Left hindlimb (tissue), 1 donor: Measurements from ENCODE around the gene PARN.
"Not testable (repeated sequence)": the region's sequence is repeated elsewhere in the genome, so short reads cannot be mapped to it uniquely, and the experiment has no call there.

Experiments used
- DNase-seq: peaks from one replicate; pipeline ENCODE4 v3.0.0-alpha.2; 2018

Gene PARN

GRCh38 chr16:14460726-14461125 lies 169.3 kb downstream of the PARN start:
- DNase-seq: no peak

DNA sequence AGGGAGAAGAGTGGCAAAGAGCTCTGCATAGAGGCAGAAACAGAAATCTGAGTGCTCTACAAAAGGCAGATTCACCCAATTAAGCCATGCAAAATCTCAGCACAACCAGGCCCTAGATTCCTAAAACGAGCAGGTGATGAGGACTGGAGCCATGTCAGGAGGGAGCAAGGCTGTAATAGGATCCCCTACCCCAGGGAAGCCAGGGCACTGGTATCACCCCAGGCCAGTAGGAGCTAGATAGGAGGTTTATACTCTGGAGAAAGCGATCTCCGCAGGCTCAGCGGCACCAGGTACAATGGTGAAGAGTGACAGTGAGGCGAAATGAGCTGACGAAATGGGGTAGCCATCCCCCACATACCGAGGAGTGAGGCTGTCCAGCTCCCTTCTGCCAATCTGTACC lies 171.5 kb downstream of the PARN start:
- DNase-seq: no peak

GRCh38 chr16:14456793-14457481 lies 173.1 kb downstream of the PARN start:
- DNase-seq: no peak

DNA sequence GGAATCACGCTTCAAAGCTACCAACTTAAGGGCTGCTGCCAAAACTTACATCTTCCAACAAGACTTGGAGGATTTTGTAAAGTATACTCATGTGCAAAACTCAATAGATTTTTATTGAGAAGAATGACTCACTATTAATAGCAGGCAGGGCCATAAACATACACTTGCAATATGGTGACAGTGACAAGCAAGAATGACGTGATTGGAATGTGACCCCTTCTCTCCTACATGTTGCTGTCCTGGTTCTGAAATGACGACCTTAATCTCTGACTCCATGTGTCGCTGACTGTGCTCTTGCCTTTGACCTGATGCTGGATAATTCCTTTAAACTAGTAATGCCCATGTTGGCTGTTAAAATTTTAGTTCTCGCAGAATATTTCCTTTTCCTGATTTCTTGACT lies 174.5 kb downstream of the PARN start:
- DNase-seq: no peak

DNA sequence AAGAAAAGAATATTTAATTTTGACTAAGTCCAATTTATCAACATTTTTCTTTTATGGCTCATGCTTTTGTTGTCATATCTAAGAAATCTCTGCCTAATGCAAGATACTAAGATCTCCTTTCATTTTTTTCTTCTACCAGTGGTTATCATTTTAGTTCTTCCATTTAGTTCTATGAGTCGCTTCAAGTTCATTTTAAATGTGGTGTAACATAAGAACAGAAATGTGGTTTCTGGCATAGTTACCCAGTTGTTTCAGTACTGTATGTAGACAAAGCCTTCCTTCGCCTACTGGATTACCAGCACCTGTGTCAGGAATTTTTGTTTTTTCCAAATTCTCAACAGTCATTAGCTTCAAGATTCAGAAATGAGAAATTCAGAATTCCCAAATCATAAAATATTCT lies 175.7 kb downstream of the PARN start:
- DNase-seq: no peak

DNA sequence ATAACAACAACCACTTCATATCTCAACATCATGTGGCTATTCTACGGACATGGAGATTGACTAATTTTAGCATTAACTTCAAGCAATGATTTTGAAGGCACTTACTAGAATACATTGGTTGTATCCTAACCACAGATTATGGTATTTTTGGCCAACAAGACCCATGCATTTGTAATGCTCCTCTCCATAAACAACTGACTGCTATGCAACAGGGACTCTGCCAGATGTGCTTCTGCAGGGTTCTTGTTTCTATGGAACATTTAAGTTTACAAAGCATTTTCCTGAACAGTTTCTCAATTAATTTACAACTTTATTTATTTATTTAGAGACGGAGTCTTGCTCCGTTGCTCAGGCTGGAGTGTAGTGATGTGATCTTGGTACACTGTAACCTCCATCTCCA lies 178.0 kb downstream of the PARN start:
- no peak for DNase-seq

GRCh38 chr16:14450846-14451245 lies 179.2 kb downstream of the PARN start:
- DNase-seq: no peak

DNA sequence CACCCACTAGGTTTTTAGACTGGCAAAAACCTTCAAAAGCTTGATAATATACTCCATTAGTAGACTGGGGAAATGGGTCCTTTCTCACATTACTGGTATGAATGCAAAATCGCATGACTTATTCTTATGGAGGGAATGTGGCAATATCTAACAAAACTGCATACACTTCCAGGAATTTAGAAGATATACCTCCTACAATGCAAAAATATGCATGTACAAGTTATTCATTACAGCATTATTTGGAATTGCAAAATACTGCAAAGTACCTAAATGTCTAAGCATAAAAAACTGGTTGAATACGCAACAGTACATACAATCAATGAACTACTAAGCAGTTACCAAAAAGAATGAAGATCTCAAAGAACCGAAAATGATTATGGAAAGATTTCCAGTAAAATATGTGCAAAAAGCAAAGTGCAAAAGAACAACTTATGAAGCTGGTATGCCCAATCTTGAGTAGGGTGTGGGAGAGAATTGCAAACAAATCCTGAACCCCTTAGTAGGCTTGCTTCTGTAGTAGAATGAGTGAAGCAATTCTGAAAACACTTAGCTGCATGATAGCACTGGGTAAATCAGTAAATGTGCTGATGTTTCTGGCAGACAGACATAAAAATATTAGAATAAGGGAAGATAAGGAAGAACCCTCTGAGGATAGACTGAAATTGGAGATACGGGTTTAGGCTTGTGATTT lies 180.1 kb downstream of the PARN start:
- DNase-seq: no peak

GRCh38 chr16:14449334-14449733 lies 180.7 kb downstream of the PARN start:
- no peak for DNase-seq

DNA sequence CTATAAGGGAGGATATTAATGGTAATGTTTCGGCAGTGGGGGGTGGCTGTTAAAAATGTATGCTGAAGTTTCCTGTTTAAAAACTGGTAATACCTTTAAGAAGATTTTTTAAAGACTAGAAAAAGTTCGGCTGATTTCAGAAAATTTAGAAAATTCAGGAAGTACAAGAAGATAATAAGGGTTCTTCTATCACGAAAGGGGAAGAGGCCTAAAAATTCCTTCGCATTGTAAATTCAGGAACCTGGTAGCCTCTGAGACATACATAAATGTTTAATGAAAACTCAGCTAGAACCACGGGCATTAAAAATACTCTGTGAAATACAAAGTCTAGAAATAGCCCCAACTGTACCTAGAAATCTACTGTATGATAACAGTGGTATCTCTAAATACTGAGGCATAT lies 181.2 kb downstream of the PARN start:
- DNase-seq: no peak

- DNase-seq: no peak
These were observed 182.3 kb downstream of the PARN start for GRCh38 chr16:14447783-14448182.

DNA sequence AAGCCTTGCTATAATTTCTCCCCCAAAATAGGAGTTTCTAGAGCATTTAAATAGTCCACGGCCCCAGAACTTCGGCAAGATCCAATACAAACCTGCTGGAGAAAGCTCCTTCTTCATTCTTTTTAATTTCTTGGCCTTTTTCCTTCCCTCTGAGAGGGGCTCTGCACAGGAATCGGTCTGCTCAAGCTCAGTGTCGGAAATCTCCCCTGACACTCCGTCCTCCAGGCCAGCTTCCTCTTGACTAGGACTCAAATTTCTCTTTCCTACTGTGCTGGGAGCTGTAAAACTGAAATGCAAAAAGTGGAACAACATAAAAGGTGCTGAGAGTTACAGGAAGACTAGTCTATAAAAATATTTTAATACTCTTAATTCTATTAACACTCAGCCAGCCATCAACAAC lies 183.3 kb downstream of the PARN start:
- DNase-seq: no peak

DNA sequence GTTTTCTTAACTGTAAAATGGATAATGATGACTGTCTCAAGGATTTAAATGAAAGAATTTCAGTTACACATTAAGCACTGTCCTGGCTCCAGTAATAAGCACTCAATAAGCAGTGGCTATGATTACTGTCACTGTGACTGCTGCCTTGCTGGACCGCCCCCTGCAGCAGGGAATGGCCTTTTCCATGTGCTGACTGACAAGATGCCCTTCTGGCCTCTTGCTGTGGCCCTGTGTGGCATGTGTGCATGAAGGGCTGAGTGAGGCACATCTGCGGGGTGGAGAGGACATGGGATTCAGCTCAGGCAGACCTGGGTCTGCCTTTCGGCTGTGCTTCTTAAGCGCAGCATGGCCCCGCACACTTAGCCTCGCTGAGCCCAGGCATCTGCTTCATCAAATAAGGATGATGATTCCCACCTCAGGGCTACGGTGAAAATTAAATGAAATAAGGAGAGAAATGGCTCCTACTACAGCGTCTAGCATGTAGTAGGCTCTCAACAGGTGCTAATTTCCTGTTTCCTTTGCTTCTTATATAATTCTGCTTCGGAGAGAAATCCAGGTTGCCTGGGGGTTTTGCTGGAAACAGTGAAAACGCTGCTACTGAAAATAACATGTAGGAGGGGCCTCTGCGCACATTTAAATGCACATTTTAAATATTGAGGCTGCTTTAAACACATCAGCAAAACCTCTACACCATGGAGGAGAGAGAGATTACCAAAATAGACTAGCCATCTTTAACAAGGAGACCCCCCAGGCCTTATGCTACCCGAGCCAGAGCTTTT lies 183.9 kb downstream of the PARN start:
- DNase-seq: no peak

DNA sequence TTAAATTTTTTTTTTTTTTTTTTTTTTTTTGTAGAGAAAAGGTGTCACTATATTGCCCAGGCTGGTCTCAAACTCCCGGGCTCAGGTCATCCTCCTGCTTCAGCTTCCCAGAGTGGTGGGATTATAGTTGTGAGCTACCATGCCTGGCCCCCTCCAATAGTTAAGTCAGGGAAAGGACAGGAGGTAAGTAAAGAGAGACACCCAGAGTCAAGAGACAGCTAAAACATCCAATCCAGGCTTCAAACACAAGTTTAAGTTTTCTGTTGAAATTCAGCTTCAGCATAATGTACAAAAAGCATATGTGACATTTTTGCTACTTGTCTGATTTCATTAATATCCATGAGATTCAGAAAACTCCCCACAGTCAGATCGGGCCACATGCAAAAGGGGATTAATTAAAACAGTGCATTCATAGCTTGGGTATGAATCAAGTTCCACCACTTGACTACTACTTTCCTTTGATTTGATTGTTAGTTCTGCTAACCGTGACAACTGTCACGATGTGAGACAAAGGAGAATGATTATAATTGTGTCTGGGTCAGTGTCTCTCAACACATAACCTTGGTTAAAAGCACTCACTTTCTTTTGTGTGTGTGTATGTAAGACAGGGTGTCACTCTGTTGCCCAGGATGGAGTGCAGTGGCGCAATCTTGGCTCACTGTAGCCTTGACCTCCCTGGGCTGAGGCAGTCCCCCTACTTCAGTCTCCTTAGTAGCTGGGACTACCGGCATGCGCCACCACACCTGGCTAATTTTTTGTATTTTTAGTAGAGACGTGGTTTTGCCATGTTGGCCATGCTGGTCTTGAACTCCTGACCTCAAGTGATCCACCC lies 184.9 kb downstream of the PARN start:
- no peak for DNase-seq

- not testable (repeated sequence) for DNase-seq
These were observed 188.5 kb downstream of the PARN start for GRCh38 chr16:14441533-14441932.

DNA sequence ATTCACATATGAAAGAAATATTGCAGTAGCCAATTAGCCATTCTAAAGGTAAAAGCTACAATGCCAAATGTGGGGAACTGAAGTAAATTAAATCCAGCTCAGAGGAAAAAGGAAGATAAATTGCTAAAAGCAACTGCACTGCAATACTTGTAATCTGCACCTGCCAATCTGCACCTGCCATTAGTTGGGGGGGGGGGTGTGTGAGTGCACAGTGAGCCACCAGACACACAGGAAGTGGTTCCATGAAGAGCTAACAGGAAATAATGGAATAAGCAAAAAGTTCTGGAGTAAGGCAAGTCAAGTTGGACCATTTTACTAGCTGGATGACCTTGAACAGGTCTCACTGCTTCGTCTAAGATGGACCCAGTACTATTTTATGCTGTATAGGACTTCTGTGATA lies 191.8 kb downstream of the PARN start:
- no peak for DNase-seq

- DNase-seq: no peak
These were observed 192.6 kb downstream of the PARN start for GRCh38 chr16:14437426-14437825.

GRCh38 chr16:14436401-14436955 lies 193.6 kb downstream of the PARN start:
- DNase-seq: no peak

- DNase-seq: no peak
These were observed 195.2 kb downstream of the PARN start for GRCh38 chr16:14434860-14435259.

DNA sequence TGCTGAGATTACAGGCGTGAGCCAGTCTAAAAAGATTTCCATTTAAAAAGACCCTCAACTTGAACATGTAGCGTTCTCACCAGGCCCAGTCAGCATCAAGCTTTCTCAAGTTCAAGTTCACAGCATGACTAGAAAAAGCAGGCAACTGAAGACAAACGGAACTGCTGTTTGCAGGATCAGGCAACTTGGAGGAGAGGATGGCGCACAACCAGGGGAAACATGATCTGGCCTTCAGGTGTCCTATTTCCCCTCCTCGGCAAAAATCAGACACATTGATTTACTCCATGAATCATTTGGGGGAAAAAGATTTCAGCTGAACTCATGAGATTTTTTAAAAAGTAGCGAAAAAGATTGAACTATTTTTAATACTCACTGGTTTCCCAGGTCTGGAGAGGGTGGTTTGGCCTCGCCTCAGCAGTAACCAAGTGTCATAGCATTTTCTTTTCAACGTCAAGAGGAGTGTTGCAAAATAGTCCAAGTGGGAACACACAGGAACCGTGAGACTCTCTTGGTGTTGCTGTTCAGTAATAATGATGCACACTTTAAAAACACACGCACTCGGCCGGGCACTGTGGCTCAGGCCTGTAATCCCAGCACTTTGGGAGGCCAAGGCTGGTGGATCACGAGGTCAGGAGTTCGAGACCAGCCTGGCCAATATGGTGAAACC lies 201.0 kb downstream of the PARN start:
- DNase-seq: not testable (repeated sequence)

DNA sequence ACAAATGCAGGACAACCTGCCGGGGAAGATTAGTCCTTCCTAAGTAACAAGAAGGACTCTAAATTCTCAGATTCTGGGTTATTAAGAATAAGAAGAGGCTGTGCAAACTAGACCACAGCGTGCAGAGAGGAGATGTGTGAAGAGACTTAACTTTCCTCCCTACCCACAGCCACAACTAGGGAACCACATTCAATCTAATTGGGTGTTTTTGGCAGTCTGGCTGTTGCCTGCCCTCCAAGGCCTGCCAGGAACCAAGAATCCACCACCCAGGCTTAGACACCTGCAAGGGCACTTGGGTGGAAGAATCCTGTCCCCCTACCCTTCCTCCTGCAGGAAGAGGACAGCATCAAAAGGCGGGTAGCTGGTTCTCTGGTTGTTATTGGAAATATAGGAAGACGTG lies 202.0 kb downstream of the PARN start:
- DNase-seq: no peak

DNA sequence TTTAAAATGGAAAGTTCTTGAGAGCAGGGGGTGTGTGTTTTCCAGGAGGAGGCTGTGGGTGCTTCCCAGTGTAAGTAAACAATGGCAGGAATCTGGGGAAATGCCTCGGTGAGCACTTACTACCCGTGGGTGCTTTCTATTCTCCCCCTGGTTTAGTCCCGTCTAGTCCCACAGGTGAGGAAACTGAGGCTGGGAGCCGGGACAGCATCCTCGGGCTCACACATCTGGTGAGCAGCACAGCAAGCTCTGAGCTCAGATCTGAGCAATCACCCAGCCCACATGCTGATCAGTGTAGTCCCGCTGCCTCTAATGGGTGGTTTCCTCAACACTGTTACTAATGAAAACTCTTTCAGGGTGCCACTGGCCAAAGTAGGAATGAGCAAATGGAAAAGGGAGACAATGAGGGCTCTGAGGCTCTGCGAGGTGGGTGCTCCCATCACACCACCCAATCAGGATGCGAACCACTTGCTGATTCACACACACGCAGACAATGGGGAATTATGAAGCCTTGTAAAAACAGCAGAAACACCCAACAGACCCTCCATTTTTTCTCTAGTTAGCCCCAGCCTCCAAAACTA lies 202.6 kb downstream of the PARN start:
- DNase-seq: no peak
